ENCODE measurements around the gene DOK3. TPM values are rescaled to one million over a fixed set of nuclear protein-coding genes. Genes with fewer than 3 reads are reported as not detected.

The DOK3 gene
- total RNA-seq, 1 experiment from 2014 or later: 12.4 TPM

GRCh38 chr5:177496070-177496726 lies 13.4 kb downstream of the DOK3 start:
- ChIA-PET CTCF (interaction anchor here (0.7 to 1.6 kb wide), 2 partner anchors 12 to 114 kb away, joined by 3 read pairs; no protein-coding TSS in a partner anchor), POLR2A (no interaction called here)
- Histone ChIP-seq H3K9me3 (ENCODE audit: control insufficient read depth, insufficient read depth, low read depth, low read length) (no peaks in the 10 kb centered on the region), H3K4me1 (ENCODE audit: control insufficient read depth, insufficient read depth, low read length) (peaks cover 31% of the 10 kb centered on the region), H3K36me3 (ENCODE audit: control insufficient read depth, insufficient read depth, low read length) (no peaks in the 10 kb centered on the region; the same call in 1 of the 2 replicates), H3K4me3 (ENCODE audit: low read depth in 2 of 2, low read length in 2 of 2) (peak overlapping the region; percentile 56 to 63), H3K27me3 (ENCODE audit: control insufficient read depth, insufficient read depth, low read length) (no peaks in the 10 kb centered on the region), H3K27ac (ENCODE audit: low read length) (peak overlapping the region; percentile 70)
- no TSS peak for BruUV-seq (replicated peaks)
- in situ Hi-C loops (cut with HindIII; ENCODE audit: low pct_unique_long_range_greater_than_20kb, low sequenced_read_pairs) (no loop called here), intact Hi-C loops (cut with micrococcal nuclease; ENCODE audit: unreplicated experiment) (loop anchor here (5.0 kb wide), 1 partner anchor 104 kb away; no protein-coding TSS in a partner anchor)
- ATAC-seq (peak; percentile 52), DNase-seq (ENCODE audit: low read depth, low spot score) (no peak)
- peak; percentile 64 for TF ChIP-seq CTCF (IDR thresholded peaks at IDR 0.05)
- no peak for TF ChIP-seq SIN3A (IDR thresholded peaks at IDR 0.05; ENCODE audit: borderline replicate concordance, insufficient read depth, low read depth, low read length)

- CTCF ChIA-PET: interaction anchor here (0.6 to 1.6 kb wide), 4 partner anchors 12 to 115 kb away, joined by 3 to 5 read pairs (median 3); no protein-coding TSS in a partner anchor
- in situ Hi-C loops (cut with HindIII; ENCODE audit: low pct_unique_long_range_greater_than_20kb, low sequenced_read_pairs) (no loop called here), intact Hi-C loops (cut with micrococcal nuclease; ENCODE audit: unreplicated experiment) (loop anchor here (5.0 kb wide), 1 partner anchor 103 kb away; no protein-coding TSS in a partner anchor)
- TF ChIP-seq REST (IDR thresholded peaks at IDR 0.05; ENCODE audit: insufficient read depth in 1 of 2, low read depth in 2 of 2, low read length in 1 of 2) (no peak), TCF7L2 (IDR thresholded peaks at IDR 0.05; ENCODE audit: low read depth, low read length) (no peak), CTCF (IDR thresholded peaks at IDR 0.05) (no peak; the same call in 1 of the 2 replicates), POLR2AphosphoS5 (IDR thresholded peaks at IDR 0.05; ENCODE audit: low read depth, low read length) (no peak), SIN3A (IDR thresholded peaks at IDR 0.05; ENCODE audit: borderline replicate concordance, insufficient read depth, low read depth, low read length) (no peak)
- Histone ChIP-seq H3K27ac (ENCODE audit: low read length) (peak overlapping the region; percentile 70; the same call in 1 of the 2 replicates), H3K36me3 (ENCODE audit: control insufficient read depth, insufficient read depth, low read length) (no peaks in the 10 kb centered on the region; the same call in 1 of the 2 replicates), H3K4me1 (ENCODE audit: control insufficient read depth, insufficient read depth, low read length) (peaks cover 31% of the 10 kb centered on the region), H3K9me3 (ENCODE audit: control insufficient read depth, insufficient read depth, low read depth, low read length) (no peaks in the 10 kb centered on the region), H3K27me3 (ENCODE audit: control insufficient read depth, insufficient read depth, low read length) (no peaks in the 10 kb centered on the region), H3K4me3 (ENCODE audit: low read depth in 2 of 2, low read length in 2 of 2) (peak overlapping the region; percentile 56 to 63; a peak in 3 of 4 replicates)
- DNase-seq (ENCODE audit: low read depth, low spot score) (no peak), ATAC-seq (no peak)
- BruUV-seq (replicated peaks): TSS peak; percentile 80
- POLR2A ChIA-PET: no interaction called here
Observed at GRCh38 chr5:177495243-177496060, 14.2 kb downstream of the DOK3 start.
